ENCODE measurements around the gene HDAC4.

Gene HDAC4

DNA sequence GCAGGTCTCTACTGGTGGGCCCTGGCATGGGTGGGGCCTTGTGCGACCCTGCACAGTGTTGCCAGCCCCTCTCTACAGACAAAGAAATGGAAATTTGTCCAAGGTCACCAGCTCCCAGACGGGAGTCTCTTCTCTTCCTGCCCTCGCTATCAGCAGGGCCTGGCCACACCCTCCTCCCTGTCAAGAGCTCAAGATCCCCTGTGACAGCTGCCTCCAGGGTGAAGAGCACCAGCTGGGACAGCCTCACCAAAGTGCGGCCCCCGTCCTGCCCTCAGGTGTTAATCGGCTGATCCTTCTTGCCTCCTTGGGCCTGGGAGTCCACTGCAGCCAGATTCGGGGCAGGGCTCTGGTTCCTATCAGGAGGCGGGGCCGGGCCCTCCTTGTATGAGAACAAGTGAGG is 293.9 kb downstream of the HDAC4 start:
- H3K27ac ChIP-seq: no peak overlapping the region
- H3K4me2 ChIP-seq: peak overlapping the region in 3 of 11 experiments; percentile 5 to 15 (median 10); a peak in 1 of 22 replicates
- H3K9ac ChIP-seq: peak overlapping the region in 1 of 11 experiments; percentile 1; a peak in 1 of 22 replicates
- peaks cover 0 to 95% (median 21%) of the 10 kb centered on the region in 11 experiments; a peak in 14 of 22 replicates for H4K20me1 ChIP-seq
- H3K27me3 ChIP-seq: no peaks in the 10 kb centered on the region
- no peaks in the 10 kb centered on the region for H3K9me3 ChIP-seq (replicated peaks in 1 of 11)
- H3K4me3 ChIP-seq: no peak overlapping the region
- TF ChIP-seq Cebpa-rat (IDR thresholded peaks at IDR 0.05): no peak
- peaks cover 60 to 100% (median 88%) of the 10 kb centered on the region in 11 experiments for H3K36me3 ChIP-seq
- H3K4me1 ChIP-seq: peaks cover 0 to 56% (median 48%) of the 10 kb centered on the region in 10 experiments; a peak in 16 of 20 replicates

DNA sequence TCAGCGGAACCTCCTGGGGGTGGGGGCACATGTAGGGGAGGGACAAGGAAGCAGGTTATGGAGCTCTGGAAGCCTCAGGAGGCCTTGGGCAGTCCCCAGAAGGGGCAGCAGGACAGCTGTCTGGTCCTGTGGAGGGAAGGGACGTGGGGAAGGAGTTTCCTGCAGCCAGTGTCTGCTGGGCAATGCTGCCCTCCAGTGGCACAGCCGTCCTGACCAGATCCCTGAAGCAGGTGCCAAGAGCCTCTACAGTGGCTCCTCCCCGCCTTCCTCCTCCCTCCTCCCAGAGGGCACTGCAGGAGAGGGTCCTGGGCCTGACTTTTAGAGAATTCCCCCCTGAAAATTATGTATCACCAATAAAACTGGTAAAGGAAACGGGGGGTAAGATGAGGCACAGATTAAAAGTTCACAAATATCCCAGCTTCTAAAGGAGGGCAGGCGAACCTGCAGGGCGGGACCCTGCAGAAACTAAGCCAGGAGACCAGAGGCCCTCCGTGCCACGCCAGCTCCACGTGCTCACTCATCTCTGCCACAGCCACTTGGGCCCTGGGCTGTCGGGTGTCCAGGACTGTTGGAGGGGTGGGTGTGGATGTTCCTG is 294.4 kb downstream of the HDAC4 start:
- H3K27me3 ChIP-seq: no peaks in the 10 kb centered on the region
- H3K36me3 ChIP-seq: peaks cover 59 to 100% (median 88%) of the 10 kb centered on the region in 11 experiments
- no peaks in the 10 kb centered on the region for H3K9me3 ChIP-seq (replicated peaks in 1 of 11)
- H3K4me2 ChIP-seq: peak overlapping the region in 3 of 11 experiments; percentile 5 to 15 (median 10); a peak in 1 of 22 replicates
- no peak overlapping the region for H3K27ac ChIP-seq
- H4K20me1 ChIP-seq: peaks cover 0 to 95% (median 18%) of the 10 kb centered on the region in 11 experiments; a peak in 14 of 22 replicates
- 0 out of 22 replicates have a peak overlapping the region, but pooled peaks of 2 of the 11 experiments have one; percentile 1 to 9 for H3K9ac ChIP-seq
- TF ChIP-seq Cebpa-rat (IDR thresholded peaks at IDR 0.05): no peak
- no peak overlapping the region for H3K4me3 ChIP-seq
- peaks cover 0 to 51% (median 42%) of the 10 kb centered on the region in 10 experiments; a peak in 16 of 20 replicates for H3K4me1 ChIP-seq

DNA sequence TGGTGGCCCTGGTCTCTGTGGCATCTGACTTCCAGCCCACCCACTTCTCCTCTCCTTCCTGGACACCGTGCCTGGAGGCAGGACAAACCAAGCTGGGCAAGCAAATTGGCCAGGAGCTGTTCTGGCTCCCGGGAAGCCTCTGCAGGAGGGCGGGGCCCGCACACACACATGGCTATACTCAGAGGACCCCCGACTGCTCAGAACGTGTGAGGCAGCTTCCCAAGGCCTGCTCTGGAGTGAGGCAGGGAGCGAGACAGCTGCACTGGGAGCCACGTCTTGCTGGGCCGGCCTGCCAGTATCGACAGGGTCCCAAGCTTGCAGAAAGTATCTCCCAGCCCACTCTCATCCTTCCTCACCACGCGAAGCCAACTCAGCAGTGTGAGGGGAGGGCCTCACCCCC is 295.6 kb downstream of the HDAC4 start:
- Histone ChIP-seq H3K27me3 (no peaks in the 10 kb centered on the region), H4K20me1 (peaks cover 0 to 94% (median 7%) of the 10 kb centered on the region in 11 experiments; a peak in 14 of 22 replicates), H3K9me3 (replicated peaks in 1 of 11) (no peaks in the 10 kb centered on the region), H3K4me2 (no peak overlapping the region), H3K36me3 (peaks cover 66 to 100% (median 89%) of the 10 kb centered on the region in 11 experiments), H3K9ac (no peak overlapping the region; a peak in 1 of 22 replicates), H3K4me3 (no peak overlapping the region), H3K27ac (no peak overlapping the region; a peak in 1 of 22 replicates), H3K4me1 (peaks cover 0 to 39% (median 30%) of the 10 kb centered on the region in 10 experiments; a peak in 15 of 20 replicates)
- TF ChIP-seq Cebpa-rat (IDR thresholded peaks at IDR 0.05): no peak

DNA sequence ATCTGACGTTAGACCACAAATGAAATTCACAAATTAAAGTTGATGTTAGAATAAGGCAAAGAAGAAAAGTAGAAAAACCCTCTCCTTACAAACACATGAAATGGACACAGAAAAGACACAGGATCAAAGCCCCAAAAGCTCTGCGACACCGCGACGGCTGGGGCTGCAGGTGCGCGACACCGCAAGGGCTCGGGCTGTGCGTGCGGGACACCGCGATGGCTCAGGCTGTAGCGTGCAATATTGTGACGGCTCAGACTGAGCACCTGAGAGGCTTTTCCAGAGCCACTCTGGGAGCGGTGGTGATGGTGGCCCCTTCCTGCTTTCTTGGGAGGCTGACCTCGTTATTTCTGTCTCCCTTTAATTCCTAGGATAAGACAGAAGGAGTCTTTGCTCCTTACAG is 296.0 kb downstream of the HDAC4 start:
- peaks cover 0 to 35% (median 26%) of the 10 kb centered on the region in 10 experiments; a peak in 14 of 20 replicates for H3K4me1 ChIP-seq
- H3K27me3 ChIP-seq: no peaks in the 10 kb centered on the region
- H4K20me1 ChIP-seq: peaks cover 0 to 93% (median 7%) of the 10 kb centered on the region in 11 experiments; a peak in 14 of 22 replicates
- H3K36me3 ChIP-seq: peaks cover 70 to 100% (median 93%) of the 10 kb centered on the region in 11 experiments
- H3K9ac ChIP-seq: no peak overlapping the region
- H3K9me3 ChIP-seq (replicated peaks in 1 of 11): no peaks in the 10 kb centered on the region
- no peak overlapping the region for H3K4me3 ChIP-seq
- no peak overlapping the region for H3K4me2 ChIP-seq
- no peak for TF ChIP-seq Cebpa-rat (IDR thresholded peaks at IDR 0.05)
- no peak overlapping the region; a peak in 1 of 22 replicates for H3K27ac ChIP-seq

DNA sequence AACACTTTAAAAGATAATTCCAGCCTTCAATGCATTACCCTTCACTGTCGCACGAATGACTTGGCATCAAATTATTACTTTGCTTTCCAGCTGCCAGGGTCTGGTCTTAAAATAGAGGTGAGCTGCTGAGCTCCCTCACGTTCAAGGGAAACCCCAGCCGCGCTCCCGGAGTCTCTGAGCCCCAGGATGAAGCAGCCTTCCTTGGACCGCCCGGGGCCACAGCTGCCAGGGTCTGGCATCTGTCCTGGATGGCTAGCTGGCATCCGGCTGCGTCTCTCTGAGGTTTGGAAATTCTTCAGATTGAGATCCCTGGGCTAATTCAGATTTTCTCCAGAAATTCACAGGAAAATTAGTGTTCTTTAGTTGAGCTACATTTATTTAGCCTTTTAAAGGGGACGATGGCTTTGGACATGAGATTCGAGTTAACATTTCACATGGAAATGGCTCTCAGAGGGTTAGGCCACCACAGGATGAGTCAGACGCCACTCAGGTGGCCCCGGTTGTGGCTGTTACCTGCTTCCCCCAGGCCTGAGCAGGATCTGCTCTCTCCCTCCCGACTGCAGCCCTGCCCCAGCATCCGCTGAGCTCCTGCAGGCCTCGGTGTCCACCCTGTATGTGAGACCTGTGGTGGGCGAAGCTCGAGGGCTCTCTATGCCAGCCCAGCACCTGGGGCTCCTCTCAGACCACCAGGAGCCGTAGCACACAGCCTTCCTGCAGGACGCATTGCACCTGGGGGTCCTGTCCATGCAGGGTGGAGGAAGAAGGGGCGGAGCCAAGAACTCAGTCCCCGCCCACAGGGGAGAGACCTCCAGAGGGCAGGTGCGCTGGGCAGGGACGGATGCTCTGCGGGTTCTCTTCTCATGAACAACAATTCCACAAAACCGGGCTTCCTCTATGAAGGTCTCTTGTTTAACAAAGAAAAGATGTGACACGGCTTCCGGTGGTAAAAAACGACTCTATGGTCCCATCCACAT is 297.4 kb downstream of the HDAC4 start:
- Histone ChIP-seq H3K27ac (no peak overlapping the region), H3K9ac (no peak overlapping the region), H3K4me1 (peaks cover 0 to 22% (median 15%) of the 10 kb centered on the region in 10 experiments; a peak in 12 of 20 replicates), H4K20me1 (peaks cover 0 to 92% (median 4%) of the 10 kb centered on the region in 11 experiments; a peak in 12 of 22 replicates), H3K36me3 (peaks cover 65 to 100% (median 93%) of the 10 kb centered on the region in 11 experiments), H3K27me3 (no peaks in the 10 kb centered on the region), H3K9me3 (replicated peaks in 1 of 11) (no peaks in the 10 kb centered on the region), H3K4me3 (no peak overlapping the region), H3K4me2 (no peak overlapping the region)
- TF ChIP-seq Cebpa-rat (IDR thresholded peaks at IDR 0.05): no peak

DNA sequence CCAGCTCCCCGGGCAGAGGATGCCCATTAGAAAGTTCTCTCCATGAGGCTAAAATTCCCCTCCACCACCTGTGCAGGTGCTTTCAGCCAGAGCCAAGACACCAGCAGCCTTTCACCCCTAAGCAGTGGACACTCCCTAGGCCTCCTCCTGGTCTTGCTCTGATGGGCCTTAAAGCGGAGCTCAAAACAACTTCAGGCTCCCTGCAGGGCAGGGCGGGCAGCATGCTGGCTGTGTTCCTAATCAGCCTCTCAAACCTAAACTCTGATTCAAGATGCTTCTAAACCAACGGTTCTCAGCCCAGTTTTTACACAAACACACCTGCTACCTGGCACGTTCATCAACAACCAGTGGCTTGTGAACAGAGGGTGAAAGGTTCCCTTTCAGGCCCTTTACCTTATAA is 298.6 kb downstream of the HDAC4 start:
- H3K9me3 ChIP-seq (replicated peaks in 1 of 11): no peaks in the 10 kb centered on the region
- H3K27me3 ChIP-seq: no peaks in the 10 kb centered on the region
- H3K4me3 ChIP-seq: no peak overlapping the region
- peaks cover 53 to 100% (median 93%) of the 10 kb centered on the region in 11 experiments for H3K36me3 ChIP-seq
- H3K4me2 ChIP-seq: no peak overlapping the region
- H3K27ac ChIP-seq: no peak overlapping the region
- no peak for TF ChIP-seq Cebpa-rat (IDR thresholded peaks at IDR 0.05)
- peaks cover 0 to 92% (median 0%) of the 10 kb centered on the region in 11 experiments; a peak in 13 of 22 replicates for H4K20me1 ChIP-seq
- H3K4me1 ChIP-seq: peaks cover 0 to 11% (median 8%) of the 10 kb centered on the region in 10 experiments; a peak in 11 of 20 replicates
- H3K9ac ChIP-seq: no peak overlapping the region

DNA sequence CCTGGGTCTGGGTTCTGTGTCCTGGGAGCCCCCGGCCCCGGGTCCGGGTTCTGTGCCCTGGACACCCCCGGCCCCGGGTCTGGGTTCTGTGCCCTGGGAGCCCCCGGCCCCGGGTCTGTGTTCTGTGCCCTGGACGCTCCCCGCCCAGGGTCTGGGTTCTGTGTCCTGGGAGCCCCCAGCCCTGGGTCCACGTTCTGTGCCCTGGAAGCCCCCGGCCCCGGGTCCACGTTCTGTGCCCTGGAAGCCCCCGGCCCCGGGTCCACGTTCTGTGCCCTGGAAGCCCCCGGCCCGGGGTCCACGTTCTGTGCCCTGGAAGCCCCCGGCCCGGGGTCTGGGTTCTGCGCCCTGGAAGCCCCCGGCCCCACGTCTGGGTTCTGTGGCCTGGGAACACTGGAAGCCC is 299.0 kb downstream of the HDAC4 start:
- H3K9me3 ChIP-seq (replicated peaks in 1 of 11): no peaks in the 10 kb centered on the region
- peaks cover 0 to 6% (median 4%) of the 10 kb centered on the region in 10 experiments; a peak in 11 of 20 replicates for H3K4me1 ChIP-seq
- H3K27me3 ChIP-seq: no peaks in the 10 kb centered on the region
- no peak overlapping the region for H3K4me2 ChIP-seq
- peaks cover 0 to 92% (median 0%) of the 10 kb centered on the region in 11 experiments; a peak in 12 of 22 replicates for H4K20me1 ChIP-seq
- H3K36me3 ChIP-seq: peaks cover 51 to 100% (median 92%) of the 10 kb centered on the region in 11 experiments
- no peak for TF ChIP-seq Cebpa-rat (IDR thresholded peaks at IDR 0.05)
- H3K9ac ChIP-seq: no peak overlapping the region
- H3K4me3 ChIP-seq: no peak overlapping the region
- no peak overlapping the region for H3K27ac ChIP-seq

DNA sequence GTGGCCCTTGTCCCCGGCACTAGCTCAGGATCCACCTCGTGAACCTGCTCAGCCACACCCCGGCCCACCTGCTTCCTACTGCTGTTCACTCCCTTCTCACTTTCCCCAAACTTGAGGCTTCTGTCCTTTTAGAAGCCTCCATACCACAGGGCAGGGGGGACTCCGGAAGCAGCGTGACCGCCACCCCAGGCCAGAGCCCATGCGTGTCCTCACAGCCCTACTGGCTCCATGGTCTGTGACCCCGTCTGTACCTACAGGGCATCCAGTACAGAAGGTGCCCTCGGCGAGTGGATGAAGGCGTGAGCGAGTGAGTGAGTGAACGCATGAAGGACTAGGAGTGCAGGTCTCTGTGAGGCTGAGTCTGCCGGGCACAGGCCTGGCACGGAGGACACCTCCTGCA is 299.7 kb downstream of the HDAC4 start:
- Histone ChIP-seq H4K20me1 (peaks cover 0 to 86% (median 0%) of the 10 kb centered on the region in 11 experiments; a peak in 12 of 22 replicates), H3K9me3 (replicated peaks in 1 of 11) (no peaks in the 10 kb centered on the region), H3K4me1 (no peaks in the 10 kb centered on the region; a peak in 1 of 20 replicates), H3K4me3 (no peak overlapping the region), H3K4me2 (no peak overlapping the region), H3K27ac (no peak overlapping the region), H3K36me3 (peaks cover 51 to 94% (median 88%) of the 10 kb centered on the region in 11 experiments), H3K9ac (no peak overlapping the region), H3K27me3 (no peaks in the 10 kb centered on the region)
- no peak for TF ChIP-seq Cebpa-rat (IDR thresholded peaks at IDR 0.05)

Data from BLaER1 treated with 17β-estradiol and CSF1 and Interleukin-3, amounts not matched to agents 10 nM and 100 nM (cell line).